Left kidney (tissue), 2 donors: Measurements from ENCODE around the gene MAP4K3. TPM values are rescaled to one million over a fixed set of nuclear protein-coding genes. Genes with fewer than 3 reads are reported as not detected.
"Not testable (repeated sequence)": the region's sequence is repeated elsewhere in the genome, so short reads cannot be mapped to it uniquely, and the experiment has no call there.

Experiments used
- DNase-seq: peaks from one replicate; pipeline ENCODE4 v3.0.0-alpha.2; 2013
- polyA plus RNA-seq: library from polyadenylated mRNA; unstranded; fragments of 120-200 nt; gene quantifications from one replicate; pipeline ENCODE4 v1.2.1, GENCODE V29; 2013; ENCODE audit not compliant: insufficient read length

MAP4K3 gene
- polyA plus RNA-seq, 1 donor: 98.1 TPM

GRCh38 chr2:39411181-39411944, 25.7 kb downstream of the MAP4K3 start:
- DNase-seq: no peak

- DNase-seq: no peak
These were observed 27.2 kb downstream of the MAP4K3 start for GRCh38 chr2:39409697-39410389.

- peak; percentile 13 for DNase-seq
These were observed 28.5 kb downstream of the MAP4K3 start for GRCh38 chr2:39408351-39409136.

GRCh38 chr2:39407516-39408296, 29.4 kb downstream of the MAP4K3 start:
- DNase-seq: no peak

GRCh38 chr2:39405364-39405763, 31.7 kb downstream of the MAP4K3 start:
- DNase-seq: no peak

- no peak for DNase-seq
These were observed 33.8 kb downstream of the MAP4K3 start for GRCh38 chr2:39403311-39403710.

- DNase-seq: no peak
These were observed 35.8 kb downstream of the MAP4K3 start for GRCh38 chr2:39401319-39401718.

- DNase-seq: no peak
These were observed 37.5 kb downstream of the MAP4K3 start for GRCh38 chr2:39399570-39399969.

GRCh38 chr2:39395313-39395712, 41.8 kb downstream of the MAP4K3 start:
- no peak for DNase-seq

- no peak for DNase-seq
These were observed 42.5 kb downstream of the MAP4K3 start for GRCh38 chr2:39394516-39394961.

- DNase-seq: no peak
These were observed 44.4 kb downstream of the MAP4K3 start for GRCh38 chr2:39392672-39393071.

GRCh38 chr2:39390216-39390615, 46.9 kb downstream of the MAP4K3 start:
- DNase-seq: no peak

- no peak for DNase-seq
These were observed 51.0 kb downstream of the MAP4K3 start for GRCh38 chr2:39386064-39386463.

GRCh38 chr2:39385172-39385571, 51.9 kb downstream of the MAP4K3 start:
- no peak for DNase-seq

GRCh38 chr2:39384071-39384470, 53.0 kb downstream of the MAP4K3 start:
- DNase-seq: not testable (repeated sequence)

GRCh38 chr2:39383146-39383545, 53.9 kb downstream of the MAP4K3 start:
- DNase-seq: no peak

- no peak for DNase-seq
These were observed 55.4 kb downstream of the MAP4K3 start for GRCh38 chr2:39381653-39382052.

GRCh38 chr2:39380525-39381150, 56.4 kb downstream of the MAP4K3 start:
- no peak for DNase-seq

GRCh38 chr2:39379643-39380524, 57.2 kb downstream of the MAP4K3 start:
- peak; percentile 68 for DNase-seq

- DNase-seq: no peak
These were observed 58.1 kb downstream of the MAP4K3 start for GRCh38 chr2:39378968-39379367.
